ENCODE measurements around the gene KIF11.
"Not testable (repeated sequence)": the region's sequence is repeated elsewhere in the genome, so short reads cannot be mapped to it uniquely, and the experiment has no call there.

DNA sequence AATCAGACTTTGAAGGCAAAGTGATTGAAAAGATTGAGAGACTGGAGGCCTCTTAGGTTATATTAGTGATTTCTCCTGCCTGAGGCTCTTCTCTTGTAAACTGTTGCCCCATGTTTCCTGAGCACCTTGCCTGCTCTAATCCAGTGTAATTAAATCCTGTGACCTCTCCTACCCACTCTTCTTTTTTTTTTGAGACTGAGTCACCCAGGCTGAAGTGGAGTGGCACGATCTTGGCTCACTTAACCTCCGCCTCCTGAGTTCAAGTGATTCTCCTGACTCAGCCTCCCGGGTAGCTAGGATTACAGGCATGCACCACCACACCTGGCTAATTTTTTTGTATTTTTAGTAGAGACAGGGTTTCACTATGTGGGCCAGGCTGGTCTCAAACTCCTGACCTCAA is 57.9 kb downstream of the KIF11 start:
- TF ChIP-seq, protein P1, sequence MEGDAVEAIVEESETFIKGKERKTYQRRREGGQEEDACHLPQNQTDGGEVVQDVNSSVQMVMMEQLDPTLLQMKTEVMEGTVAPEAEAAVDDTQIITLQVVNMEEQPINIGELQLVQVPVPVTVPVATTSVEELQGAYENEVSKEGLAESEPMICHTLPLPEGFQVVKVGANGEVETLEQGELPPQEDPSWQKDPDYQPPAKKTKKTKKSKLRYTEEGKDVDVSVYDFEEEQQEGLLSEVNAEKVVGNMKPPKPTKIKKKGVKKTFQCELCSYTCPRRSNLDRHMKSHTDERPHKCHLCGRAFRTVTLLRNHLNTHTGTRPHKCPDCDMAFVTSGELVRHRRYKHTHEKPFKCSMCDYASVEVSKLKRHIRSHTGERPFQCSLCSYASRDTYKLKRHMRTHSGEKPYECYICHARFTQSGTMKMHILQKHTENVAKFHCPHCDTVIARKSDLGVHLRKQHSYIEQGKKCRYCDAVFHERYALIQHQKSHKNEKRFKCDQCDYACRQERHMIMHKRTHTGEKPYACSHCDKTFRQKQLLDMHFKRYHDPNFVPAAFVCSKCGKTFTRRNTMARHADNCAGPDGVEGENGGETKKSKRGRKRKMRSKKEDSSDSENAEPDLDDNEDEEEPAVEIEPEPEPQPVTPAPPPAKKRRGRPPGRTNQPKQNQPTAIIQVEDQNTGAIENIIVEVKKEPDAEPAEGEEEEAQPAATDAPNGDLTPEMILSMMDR (IDR thresholded peaks at IDR 0.05; ENCODE audit: low read depth, low read length, poor library complexity, severe bottlenecking), result not testable (repeated sequence)
- not testable (repeated sequence) for TF ChIP-seq EZH2phosphoT487 (IDR thresholded peaks at IDR 0.05; ENCODE audit: borderline replicate concordance, low read length)

All from DOHH2 (cell line).